ENCODE data around the gene L1CAM. TPM values are rescaled to one million over a fixed set of nuclear protein-coding genes. Genes with fewer than 3 reads are reported as not detected.

Gene L1CAM
- total and polyA plus RNA-seq, 9 of the 15 experiments (the other 6 are each of a cell fraction or from before 2014, with no cell fraction given), result 0.09 to 0.86 (median 0.26) TPM; not detected in 3

DNA sequence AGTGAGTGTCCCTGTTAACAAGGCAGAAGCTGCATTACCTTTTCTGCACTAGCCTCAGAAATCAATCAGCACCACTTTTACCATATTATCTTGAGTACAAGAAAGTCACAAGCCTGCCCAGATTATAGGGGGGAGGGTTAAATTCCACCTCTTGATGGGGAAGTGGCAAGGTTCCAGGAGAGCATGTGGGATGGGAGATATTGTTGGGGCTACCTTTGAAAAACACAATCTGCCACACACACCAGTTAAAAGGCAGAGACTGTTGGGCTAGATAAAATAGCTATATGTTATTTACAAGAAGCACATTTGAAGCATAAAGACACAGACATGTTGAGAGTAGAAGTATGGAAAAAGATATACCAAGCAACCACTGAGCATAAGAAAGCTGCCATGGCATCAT lies 11.9 kb upstream of the L1CAM start (continued):
- TF ChIP-seq, protein P1, sequence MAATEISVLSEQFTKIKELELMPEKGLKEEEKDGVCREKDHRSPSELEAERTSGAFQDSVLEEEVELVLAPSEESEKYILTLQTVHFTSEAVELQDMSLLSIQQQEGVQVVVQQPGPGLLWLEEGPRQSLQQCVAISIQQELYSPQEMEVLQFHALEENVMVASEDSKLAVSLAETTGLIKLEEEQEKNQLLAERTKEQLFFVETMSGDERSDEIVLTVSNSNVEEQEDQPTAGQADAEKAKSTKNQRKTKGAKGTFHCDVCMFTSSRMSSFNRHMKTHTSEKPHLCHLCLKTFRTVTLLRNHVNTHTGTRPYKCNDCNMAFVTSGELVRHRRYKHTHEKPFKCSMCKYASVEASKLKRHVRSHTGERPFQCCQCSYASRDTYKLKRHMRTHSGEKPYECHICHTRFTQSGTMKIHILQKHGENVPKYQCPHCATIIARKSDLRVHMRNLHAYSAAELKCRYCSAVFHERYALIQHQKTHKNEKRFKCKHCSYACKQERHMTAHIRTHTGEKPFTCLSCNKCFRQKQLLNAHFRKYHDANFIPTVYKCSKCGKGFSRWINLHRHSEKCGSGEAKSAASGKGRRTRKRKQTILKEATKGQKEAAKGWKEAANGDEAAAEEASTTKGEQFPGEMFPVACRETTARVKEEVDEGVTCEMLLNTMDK (IDR thresholded peaks at IDR 0.05; ENCODE audit: borderline replicate concordance, insufficient read depth, low read depth, low read length, poor library complexity, severe bottlenecking), result no peak
- peak; percentile 99 for TF ChIP-seq HDAC2 (IDR thresholded peaks at IDR 0.05)
- TF ChIP-seq SNRNP70 (optimal IDR thresholded peaks at IDR 0.05; ENCODE audit: low read depth, low read length), result no peak
- TF ChIP-seq ZNF277 (CRISPR knock-in tag; IDR thresholded peaks at IDR 0.05; ENCODE audit: borderline replicate concordance), result no peak
- no peak for TF ChIP-seq ZBTB8A (IDR thresholded peaks at IDR 0.05; ENCODE audit: partially characterized antibody)
- no peak for TF ChIP-seq XRCC4 (IDR thresholded peaks at IDR 0.05; ENCODE audit: extremely low read depth, insufficient read depth, insufficient read length)
- TF ChIP-seq KDM4B (IDR thresholded peaks at IDR 0.05; ENCODE audit: borderline replicate concordance in 2 of 2, low read depth in 1 of 2), result no peak

DNA sequence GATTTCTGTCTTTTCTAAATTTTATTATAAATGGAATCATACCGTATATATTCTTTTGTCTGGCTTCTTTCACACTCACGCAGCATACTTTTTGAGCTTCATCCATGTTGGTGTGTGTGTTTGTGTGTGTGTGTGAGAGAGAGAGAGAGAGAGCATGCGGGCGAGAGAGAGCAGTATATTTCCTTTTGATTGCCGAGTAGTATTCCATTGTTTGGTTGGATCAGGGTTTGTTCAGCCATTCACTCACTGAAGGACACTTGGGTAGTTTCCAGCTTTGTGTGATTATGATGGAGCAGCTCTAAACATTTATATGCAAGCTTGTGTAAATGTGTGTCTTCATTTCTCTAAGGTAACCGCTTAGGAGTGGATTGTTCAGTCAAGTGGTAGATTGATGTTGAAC lies 3.1 kb upstream of the L1CAM start:
- H3K4me1 ChIP-seq (replicated peaks in 1 of 2; ENCODE audit: control insufficient read depth in 2 of 2, insufficient read depth in 2 of 2, low read length in 2 of 2), result peaks cover 10 to 30% of the 10 kb centered on the region in 2 experiments
- no peaks in the 10 kb centered on the region for H3K79me2 ChIP-seq (ENCODE audit: control insufficient read depth, insufficient read depth, low read length)
- no peak for TF ChIP-seq FUS (optimal IDR thresholded peaks at IDR 0.05; ENCODE audit: low read depth, low read length)
- peak; percentile 65 for TF ChIP-seq ZNF146 (CRISPR knock-in tag; IDR thresholded peaks at IDR 0.05; ENCODE audit: unreplicated experiment)
- no peak for TF ChIP-seq NFXL1 (CRISPR knock-in tag; IDR thresholded peaks at IDR 0.05)
- no peak overlapping the region for H3K4me3 ChIP-seq
- H3K9me1 ChIP-seq (ENCODE audit: control insufficient read depth, insufficient read depth, low read length), result no peaks in the 10 kb centered on the region
- ChIA-PET POLR2A (no interaction called here), CTCF (ENCODE audit: low intra/inter-chr PET ratio) (no interaction called here)
- H3K4me2 ChIP-seq (ENCODE audit: insufficient read depth, low read length), result no peak overlapping the region
- in situ Hi-C loops (cut with MboI), result no loop called here
- DNase-seq (ENCODE audit: extremely low read depth in 1 of 4, low spot score in 3 of 4) (no peak), ATAC-seq (no peak), FAIRE-seq (no peak)
- no peak overlapping the region for H2AFZ ChIP-seq (ENCODE audit: low read depth, low read length)
- intact Hi-C loops (cut with micrococcal nuclease), result no loop called here
- no TSS peak for BruUV-seq (replicated peaks)
- 39% methylated on average over 6 of the region's 6 CpGs for WGBS (ENCODE audit: insufficient coverage, low coverage, missing lambda C conversion rate)
- no peak overlapping the region for H3K27ac ChIP-seq (ENCODE audit: extremely low read depth, low read depth, low read length)
- no peaks in the 10 kb centered on the region for H3K9me3 ChIP-seq (replicated peaks; ENCODE audit: control insufficient read depth, insufficient read depth, low read depth, low read length)
- peaks cover 6% of the 10 kb centered on the region; the same call in 1 of the 2 replicates for H4K20me1 ChIP-seq (replicated peaks; ENCODE audit: control insufficient read depth, insufficient read depth, low read length)
- H3K36me3 ChIP-seq (ENCODE audit: control insufficient read depth, insufficient read depth, low read length), result no peaks in the 10 kb centered on the region
- peaks cover 0 to 30% of the 10 kb centered on the region in 2 experiments; a peak in 2 of 5 replicates for H3K27me3 ChIP-seq (ENCODE audit: control insufficient read depth in 2 of 2, insufficient read depth in 2 of 2, low read length in 2 of 2)
- no peak overlapping the region for H3K9ac ChIP-seq (ENCODE audit: insufficient read depth in 1 of 2, low read depth in 2 of 2, low read length in 2 of 2)

Measured in K562 (cell line).